D721Med (cell line): Measurements from ENCODE around the gene CCDC82.

Experiments used
- DNase-seq: peaks from one replicate; pipeline ENCODE4 v3.0.0; 2011; ENCODE audit warnings: low spot score; ENCODE audit not compliant: insufficient read length
- FAIRE-seq: peaks from 2 replicates; lab custom pipeline; 2011; peaks lifted over from hg19 to GRCh38; lab: Jason Lieb, UNC
- TF ChIP-seq, protein P1 (sequence below): IDR thresholded peaks from 2 replicates; pipeline ENCODE4 v1.5.1; 2012; ENCODE audit warnings: mild to moderate bottlenecking, control low read depth; ENCODE audit not compliant: insufficient read depth; ENCODE audit errors: missing control alignments

Gene CCDC82

GRCh38 chr11:96365493-96365892 lies 24.2 kb downstream of the CCDC82 start:
- FAIRE-seq (peak; percentile 53), DNase-seq (no peak)
- TF ChIP-seq, protein P1, sequence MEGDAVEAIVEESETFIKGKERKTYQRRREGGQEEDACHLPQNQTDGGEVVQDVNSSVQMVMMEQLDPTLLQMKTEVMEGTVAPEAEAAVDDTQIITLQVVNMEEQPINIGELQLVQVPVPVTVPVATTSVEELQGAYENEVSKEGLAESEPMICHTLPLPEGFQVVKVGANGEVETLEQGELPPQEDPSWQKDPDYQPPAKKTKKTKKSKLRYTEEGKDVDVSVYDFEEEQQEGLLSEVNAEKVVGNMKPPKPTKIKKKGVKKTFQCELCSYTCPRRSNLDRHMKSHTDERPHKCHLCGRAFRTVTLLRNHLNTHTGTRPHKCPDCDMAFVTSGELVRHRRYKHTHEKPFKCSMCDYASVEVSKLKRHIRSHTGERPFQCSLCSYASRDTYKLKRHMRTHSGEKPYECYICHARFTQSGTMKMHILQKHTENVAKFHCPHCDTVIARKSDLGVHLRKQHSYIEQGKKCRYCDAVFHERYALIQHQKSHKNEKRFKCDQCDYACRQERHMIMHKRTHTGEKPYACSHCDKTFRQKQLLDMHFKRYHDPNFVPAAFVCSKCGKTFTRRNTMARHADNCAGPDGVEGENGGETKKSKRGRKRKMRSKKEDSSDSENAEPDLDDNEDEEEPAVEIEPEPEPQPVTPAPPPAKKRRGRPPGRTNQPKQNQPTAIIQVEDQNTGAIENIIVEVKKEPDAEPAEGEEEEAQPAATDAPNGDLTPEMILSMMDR, result no peak

GRCh38 chr11:96361778-96362177 lies 27.9 kb downstream of the CCDC82 start:
- TF ChIP-seq, protein P1, result no peak
- DNase-seq (no peak), FAIRE-seq (no peak)

DNA sequence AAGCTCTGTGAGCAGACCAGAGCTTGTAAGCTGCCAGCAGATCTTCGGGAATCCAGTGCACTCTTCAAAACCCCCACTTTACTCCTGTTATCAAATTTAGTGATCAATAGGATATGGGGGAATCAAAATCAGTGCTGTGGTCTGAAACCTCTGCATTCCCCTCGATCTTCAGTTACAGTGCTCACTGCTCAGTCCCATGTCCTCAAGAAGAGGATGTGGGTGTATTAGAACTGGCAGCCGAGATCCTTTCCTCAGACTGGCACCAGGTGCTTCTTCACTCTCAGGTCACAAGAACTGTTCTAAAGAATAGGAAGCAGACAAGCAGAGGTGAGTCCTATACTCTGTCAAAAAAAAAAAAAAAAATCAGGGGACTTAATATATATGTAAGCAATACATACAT lies 31.4 kb downstream of the CCDC82 start:
- TF ChIP-seq, protein P1, result no peak
- FAIRE-seq, result no peak
- no peak for DNase-seq

- TF ChIP-seq, protein P1, result no peak
- FAIRE-seq, result no peak
- no peak for DNase-seq
Measured at GRCh38 chr11:96357794-96358193, 31.9 kb downstream of the CCDC82 start.

DNA sequence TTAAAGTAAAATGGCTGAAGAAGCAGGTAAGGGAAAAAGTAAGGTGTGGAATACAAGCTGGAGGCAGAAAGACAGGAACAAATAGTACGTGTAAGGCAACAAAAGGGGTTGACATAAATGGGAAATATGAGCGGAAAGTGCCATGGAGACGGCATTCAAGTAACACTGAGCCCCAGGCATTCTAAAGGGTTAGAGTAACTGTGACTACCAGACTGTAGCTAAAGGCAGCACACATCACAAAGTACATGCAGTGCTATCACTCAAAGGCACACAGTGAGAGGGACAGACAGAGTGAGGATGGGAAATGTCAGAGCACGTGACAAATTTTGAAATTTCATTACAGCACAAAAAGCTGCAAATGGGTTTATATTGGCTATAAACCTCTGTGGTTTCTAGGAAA lies 32.9 kb downstream of the CCDC82 start:
- DNase-seq, result no peak
- FAIRE-seq, result no peak
- TF ChIP-seq, protein P1, result no peak

- DNase-seq (peak; percentile 82), FAIRE-seq (no peak)
- TF ChIP-seq, protein P1, result peak; percentile 90
Measured at GRCh38 chr11:96342961-96343711, 46.6 kb downstream of the CCDC82 start, which contains the start of gene MAML2. MAML2 (minus strand) TSS chr11:96343195; CDS start chr11:96341895, 1,300 bp downstream.
